ENCODE results near the gene METAP2. TPM values are rescaled to one million over a fixed set of nuclear protein-coding genes. Genes with fewer than 3 reads are reported as not detected.

Gene METAP2
- total RNA-seq, 2 donors from 2014 or later = 24.5 to 87.6 TPM

- Histone ChIP-seq H3K36me3 (peaks cover 28% of the 10 kb centered on the region), H3K27me3 (replicated peaks; ENCODE audit: insufficient read depth) (no peaks in the 10 kb centered on the region), H3K4me1 (ENCODE audit: control insufficient read depth in 1 of 2, low read depth in 2 of 2) (peaks cover 12 to 35% of the 10 kb centered on the region in 2 donors), H3K27ac (peak overlapping the region; percentile 6 to 64), H3K9me3 (no peaks in the 10 kb centered on the region), H3K4me3 (no peak overlapping the region)
- no peak for DNase-seq (ENCODE audit: low spot score)
- no peak for ATAC-seq (ENCODE audit: insufficient number of reproducible peaks, low FRiP score, low read depth)
- TF ChIP-seq CTCF (IDR thresholded peaks at IDR 0.05) = no peak
These were observed 33.0 kb downstream of the METAP2 start for GRCh38 chr12:95506707-95507523.

GRCh38 chr12:95509300-95509699 lies 35.3 kb downstream of the METAP2 start:
- peak overlapping the region; percentile 5 to 7 for H3K27ac ChIP-seq
- H3K4me1 ChIP-seq (ENCODE audit: control insufficient read depth in 1 of 2, low read depth in 2 of 2) = peaks cover 12 to 32% of the 10 kb centered on the region in 2 donors
- no peak overlapping the region for H3K4me3 ChIP-seq
- peaks cover 32% of the 10 kb centered on the region for H3K36me3 ChIP-seq
- no peak for TF ChIP-seq CTCF (IDR thresholded peaks at IDR 0.05)
- ATAC-seq (ENCODE audit: insufficient number of reproducible peaks, low FRiP score, low read depth) = no peak
- no peaks in the 10 kb centered on the region for H3K27me3 ChIP-seq (replicated peaks; ENCODE audit: insufficient read depth)
- H3K9me3 ChIP-seq = no peaks in the 10 kb centered on the region
- no peak for DNase-seq (ENCODE audit: low spot score)

- Histone ChIP-seq H3K4me1 (ENCODE audit: control insufficient read depth in 1 of 2, low read depth in 2 of 2) (peaks cover 10 to 29% of the 10 kb centered on the region in 2 donors), H3K27me3 (replicated peaks; ENCODE audit: insufficient read depth) (no peaks in the 10 kb centered on the region), H3K36me3 (peaks cover 27% of the 10 kb centered on the region), H3K9me3 (no peaks in the 10 kb centered on the region), H3K4me3 (no peak overlapping the region), H3K27ac (no peak overlapping the region)
- no peak for DNase-seq (ENCODE audit: low spot score)
- TF ChIP-seq CTCF (IDR thresholded peaks at IDR 0.05) = no peak
- no peak for ATAC-seq (ENCODE audit: insufficient number of reproducible peaks, low FRiP score, low read depth)
These were observed 38.0 kb downstream of the METAP2 start for GRCh38 chr12:95511977-95512376.

- H3K27me3 ChIP-seq (replicated peaks; ENCODE audit: insufficient read depth) = no peaks in the 10 kb centered on the region
- no peak for ATAC-seq (ENCODE audit: insufficient number of reproducible peaks, low FRiP score, low read depth)
These were observed 39.6 kb downstream of the METAP2 start for GRCh38 chr12:95513599-95513998.

More at GRCh38 chr12:95513599-95513998, 39.6 kb downstream of the METAP2 start:
- Histone ChIP-seq H3K4me3 (no peak overlapping the region), H3K4me1 (ENCODE audit: control insufficient read depth in 1 of 2, low read depth in 2 of 2) (peaks cover 0 to 15% of the 10 kb centered on the region in 2 donors), H3K9me3 (no peaks in the 10 kb centered on the region), H3K27ac (no peak overlapping the region), H3K36me3 (peaks cover 33% of the 10 kb centered on the region)
- no peak for DNase-seq (ENCODE audit: low spot score)
- no peak for TF ChIP-seq CTCF (IDR thresholded peaks at IDR 0.05)
